AML-193 (cell line): ENCODE results near the gene JMJD1C.
"Not testable (repeated sequence)": the region's sequence is repeated elsewhere in the genome, so short reads cannot be mapped to it uniquely, and the experiment has no call there.

Experiments
- DNase-seq, 2 experiments: peaks; one replicate each; lab custom pipeline; 2025; lab: John Stamatoyannopoulos, UW

The JMJD1C gene

GRCh38 chr10:63465293-63466143 lies at the start of gene JMJD1C:
TSS of gene JMJD1C (minus strand) at chr10:63465977. CDS start at chr10:63465662, 315 bp downstream.
- no peak for DNase-seq

GRCh38 chr10:63515002-63515763 lies 49.4 kb upstream of the JMJD1C start:
- no peak for DNase-seq

GRCh38 chr10:63506554-63506953 lies 40.8 kb upstream of the JMJD1C start:
- no peak for DNase-seq

GRCh38 chr10:63505562-63505961 lies 39.8 kb upstream of the JMJD1C start:
- no peak for DNase-seq

- DNase-seq, result no peak
Observed at GRCh38 chr10:63504145-63504881, 38.5 kb upstream of the JMJD1C start.

GRCh38 chr10:63503395-63503794 lies 37.6 kb upstream of the JMJD1C start:
- DNase-seq, result no peak

- no peak for DNase-seq
Observed at GRCh38 chr10:63502832-63503231, 37.1 kb upstream of the JMJD1C start.

- no peak for DNase-seq
Observed at GRCh38 chr10:63501954-63502353, 36.2 kb upstream of the JMJD1C start.

- not testable (repeated sequence) for DNase-seq
Observed at GRCh38 chr10:63500551-63500950, 34.8 kb upstream of the JMJD1C start.

- DNase-seq, result no peak
Observed at GRCh38 chr10:63498665-63499064, 32.9 kb upstream of the JMJD1C start.

- no peak for DNase-seq
Observed at GRCh38 chr10:63497321-63497720, 31.5 kb upstream of the JMJD1C start.

GRCh38 chr10:63496561-63496960 lies 30.8 kb upstream of the JMJD1C start:
- no peak for DNase-seq

GRCh38 chr10:63494951-63495350 lies 29.2 kb upstream of the JMJD1C start:
- DNase-seq, result no peak

GRCh38 chr10:63493004-63493403 lies 27.2 kb upstream of the JMJD1C start:
- no peak for DNase-seq

GRCh38 chr10:63492317-63492690 lies 26.5 kb upstream of the JMJD1C start:
- DNase-seq, result not testable (repeated sequence)

GRCh38 chr10:63491588-63492316 lies 26.0 kb upstream of the JMJD1C start:
- DNase-seq, result no peak

GRCh38 chr10:63489838-63490237 lies 24.1 kb upstream of the JMJD1C start:
- no peak for DNase-seq

- no peak for DNase-seq
Observed at GRCh38 chr10:63487990-63488389, 22.2 kb upstream of the JMJD1C start.

GRCh38 chr10:63483983-63484382 lies 18.2 kb upstream of the JMJD1C start:
- no peak for DNase-seq

- DNase-seq, result no peak
Observed at GRCh38 chr10:63481815-63482421, 16.1 kb upstream of the JMJD1C start.

GRCh38 chr10:63480237-63480636 lies 14.5 kb upstream of the JMJD1C start:
- no peak for DNase-seq
